8988T (cell line): ENCODE measurements around the gene CD300LF.

ENCODE experiments used
- DNase-seq: peaks from one replicate; pipeline ENCODE4 v3.0.0; 2011

CD300LF gene

DNA sequence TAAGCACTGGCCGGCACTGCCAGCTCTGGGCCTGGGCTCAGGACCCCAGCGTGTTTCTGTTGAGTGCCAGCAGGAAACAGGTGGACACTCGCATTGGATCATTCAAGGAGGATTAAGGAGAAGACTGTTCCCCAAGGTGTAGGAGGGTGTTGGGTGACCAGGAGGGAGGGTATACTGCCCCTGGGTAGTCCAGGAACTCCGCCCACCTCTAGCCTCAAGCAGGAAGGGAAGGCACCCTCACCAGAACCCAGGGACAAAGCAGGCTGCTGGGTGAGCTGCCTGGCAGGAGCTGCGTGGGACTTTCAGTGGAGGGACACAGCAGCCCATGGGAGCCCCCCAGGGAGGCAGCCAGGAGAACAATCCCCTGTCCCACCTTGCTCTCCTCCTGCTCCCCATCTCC, 16.6 kb upstream of the CD300LF start:
- no peak for DNase-seq

DNA sequence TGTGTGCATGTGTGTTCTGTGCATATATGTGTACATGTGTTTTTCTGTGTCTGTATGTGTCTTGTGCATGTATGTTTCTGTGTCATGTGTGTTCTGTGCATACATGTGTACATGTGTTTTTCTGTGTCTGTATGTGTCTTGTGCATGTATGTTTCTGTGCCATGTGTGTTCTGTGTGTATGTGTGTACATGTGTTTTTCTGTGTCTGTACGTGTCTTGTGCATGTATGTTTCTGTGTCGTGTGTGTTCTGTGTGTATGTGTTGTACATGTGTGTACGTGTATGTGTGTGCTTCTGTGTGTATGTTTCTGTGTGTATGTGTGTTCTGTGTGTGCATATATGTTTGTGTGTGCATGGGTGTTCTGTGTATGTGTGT, 16.0 kb upstream of the CD300LF start:
- DNase-seq, result no peak

DNA sequence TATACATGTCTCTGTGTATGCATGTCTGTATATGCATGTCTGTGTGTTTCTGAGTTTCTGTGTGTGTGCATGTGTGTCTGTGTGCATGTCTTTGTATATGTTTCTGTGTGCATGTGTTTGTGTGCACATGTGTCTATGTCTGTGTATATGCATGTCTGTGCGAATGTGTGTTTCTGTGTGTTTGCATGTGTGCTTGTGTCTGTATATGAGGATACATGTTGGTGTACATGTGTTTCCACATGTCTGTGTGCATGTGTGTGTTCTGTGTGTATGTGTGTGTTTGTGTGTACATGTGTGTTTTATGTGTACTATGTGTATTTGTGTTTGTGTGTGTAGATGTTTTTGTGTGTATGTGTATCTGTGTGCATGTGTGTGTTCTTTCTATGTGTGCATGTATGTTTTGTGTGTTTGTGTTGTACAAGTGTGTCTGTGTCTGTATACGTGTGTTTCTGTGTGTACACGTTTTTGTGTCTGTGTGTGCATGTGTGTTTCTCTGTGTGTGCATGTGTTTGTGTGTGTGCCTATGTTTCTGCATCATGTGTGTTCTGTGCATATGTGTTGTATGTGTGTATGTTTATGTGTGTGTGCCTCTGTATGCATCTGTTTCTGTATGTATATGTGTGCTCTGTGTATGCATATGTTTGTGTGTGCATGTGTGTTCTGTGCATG, 15.4 kb upstream of the CD300LF start:
- DNase-seq, result no peak

DNA sequence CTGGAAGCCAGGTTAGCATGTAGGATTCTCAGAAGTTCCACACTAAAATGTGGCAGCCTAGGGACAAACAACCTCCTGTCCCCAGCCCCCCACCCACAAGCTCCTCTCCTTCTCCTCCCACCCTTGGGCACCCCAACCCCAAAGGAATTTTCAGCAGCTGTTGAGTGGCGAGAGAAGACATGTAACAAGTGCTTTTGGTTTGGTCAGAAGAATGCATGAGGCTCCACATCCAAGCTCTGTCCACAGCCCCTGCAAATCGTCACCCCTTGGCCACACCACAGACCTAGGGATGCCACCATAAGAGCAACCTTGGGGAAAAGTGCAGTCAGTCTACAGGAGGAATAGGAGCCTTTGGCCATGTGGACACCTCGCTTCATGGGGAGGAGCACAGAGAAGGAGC, 12.4 kb upstream of the CD300LF start:
- no peak for DNase-seq

DNA sequence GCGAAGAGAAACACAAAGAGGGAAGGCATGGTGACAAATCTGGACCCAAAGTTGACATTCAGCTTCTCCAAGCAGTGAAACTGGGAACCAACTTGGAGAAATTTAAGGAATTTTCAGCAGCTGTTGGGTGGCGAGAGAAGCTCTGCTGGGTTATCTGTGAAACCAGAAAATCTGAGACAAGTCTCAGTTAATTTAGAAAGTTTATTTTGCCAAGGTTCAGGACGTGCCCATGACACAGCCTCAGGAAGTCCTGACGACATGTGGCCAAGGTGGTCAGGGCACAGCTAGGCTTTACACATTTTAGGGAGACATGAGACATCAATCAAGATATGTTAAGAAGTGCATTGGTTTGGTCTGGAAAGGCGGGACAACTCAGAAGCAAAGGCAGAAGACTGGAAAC, 11.2 kb upstream of the CD300LF start:
- DNase-seq, result no peak

DNA sequence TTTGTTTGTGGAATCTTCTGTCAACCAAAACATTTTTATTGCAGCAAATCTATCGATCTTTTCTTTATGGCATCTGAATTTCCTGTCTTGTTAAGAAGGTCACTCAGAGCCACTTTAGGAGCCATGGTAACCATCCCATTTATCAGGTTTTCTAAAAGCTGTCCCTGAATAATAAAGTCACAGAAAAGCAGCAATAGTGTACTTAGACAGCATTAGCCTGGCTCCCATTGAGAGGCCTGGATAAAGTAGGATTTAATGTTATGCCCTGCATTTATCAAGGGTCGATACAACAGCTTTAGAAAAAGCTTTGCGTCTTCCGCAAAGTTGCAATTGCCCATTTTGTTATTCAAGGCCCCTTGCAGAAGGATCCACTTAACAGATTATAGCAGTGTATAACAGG, 10.1 kb upstream of the CD300LF start:
- no peak for DNase-seq

DNA sequence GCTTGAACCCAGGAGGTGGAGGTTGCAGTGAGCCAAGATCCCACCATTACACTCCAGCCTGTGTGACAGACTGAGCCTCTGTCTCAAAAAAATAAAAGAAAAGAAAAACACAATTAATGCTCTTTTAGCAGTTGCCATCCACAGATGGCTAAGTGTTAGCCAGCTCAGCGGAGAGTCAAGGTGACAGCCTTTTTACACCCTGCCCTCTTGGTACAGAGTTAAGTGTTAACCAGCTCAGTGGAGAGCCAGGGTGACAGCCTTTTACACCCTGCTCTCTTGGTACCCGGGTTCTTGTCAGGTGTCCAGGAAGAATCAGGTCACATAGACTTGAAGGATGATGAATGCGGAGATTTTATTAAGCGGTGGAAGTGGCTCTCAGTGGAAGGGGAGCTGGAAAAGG, 7.8 kb upstream of the CD300LF start:
- DNase-seq, result no peak

DNA sequence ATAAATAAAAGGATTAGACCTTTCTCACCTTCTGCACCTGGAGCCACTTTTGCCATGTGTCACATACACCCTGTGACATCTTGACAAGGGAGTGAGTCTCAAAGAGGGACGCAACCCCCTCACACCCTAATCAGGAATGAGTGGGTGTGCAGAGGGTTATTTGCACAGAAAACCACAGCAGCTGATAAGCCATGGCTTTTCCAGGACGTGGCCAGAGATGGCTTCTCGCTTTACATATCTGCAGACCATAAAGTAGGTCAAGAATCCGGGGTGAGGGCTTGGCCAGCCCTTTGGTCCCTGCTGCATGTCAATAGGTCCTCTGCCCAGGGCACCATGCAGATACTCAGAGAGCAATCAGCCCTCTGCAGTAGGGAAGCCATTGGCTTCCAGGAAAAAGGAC, 2.4 kb upstream of the CD300LF start:
- no peak for DNase-seq

DNA sequence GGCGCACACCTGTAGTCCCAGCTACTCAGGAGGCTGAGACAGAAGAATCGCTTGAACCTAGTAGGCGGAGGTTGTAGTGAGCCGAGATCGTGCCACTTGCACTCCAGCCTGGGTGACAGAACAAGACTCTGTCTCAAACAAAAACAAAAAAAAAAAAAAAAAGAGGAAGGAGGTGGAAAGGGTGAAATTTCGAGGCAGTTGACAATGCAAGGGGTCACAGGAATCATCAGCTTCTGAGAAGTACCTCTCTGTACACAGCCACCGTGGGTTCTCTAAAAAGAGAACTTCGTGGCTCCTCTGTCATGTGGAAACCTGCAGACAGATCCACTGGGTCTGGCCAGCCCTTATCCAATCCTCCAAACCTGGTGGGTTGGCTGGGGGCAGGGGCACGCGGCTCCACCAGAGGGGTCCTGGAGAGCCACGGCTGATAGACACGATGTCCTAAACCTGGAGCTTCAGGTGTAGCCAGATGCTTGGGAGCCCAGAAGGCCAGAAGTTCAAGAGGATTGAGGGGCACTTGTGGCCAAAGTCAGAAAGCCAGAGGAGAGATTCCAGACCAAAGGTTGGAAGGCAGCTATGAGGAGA, 540 bp upstream of the CD300LF start:
- DNase-seq, result no peak

DNA sequence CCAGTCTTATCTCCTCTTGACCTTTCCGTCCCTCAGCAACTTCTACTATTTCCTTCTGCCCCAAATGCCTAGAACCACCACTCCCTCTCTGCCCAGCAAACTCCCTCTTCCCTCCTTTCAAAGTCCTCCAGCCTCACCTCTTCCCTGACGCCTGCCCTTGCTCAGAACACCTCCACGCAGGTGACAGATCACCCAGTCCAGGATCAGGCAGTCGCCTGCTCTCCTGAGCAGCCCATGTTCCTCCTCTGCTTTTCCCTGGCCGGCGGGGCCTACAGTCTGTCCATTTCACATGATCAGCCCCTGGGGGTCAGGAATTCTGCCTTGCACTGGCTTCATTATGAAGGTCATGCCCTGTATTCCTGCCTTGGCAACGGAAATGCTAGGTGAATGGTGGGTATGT, 422 bp downstream of the CD300LF start:
- DNase-seq, result no peak

DNA sequence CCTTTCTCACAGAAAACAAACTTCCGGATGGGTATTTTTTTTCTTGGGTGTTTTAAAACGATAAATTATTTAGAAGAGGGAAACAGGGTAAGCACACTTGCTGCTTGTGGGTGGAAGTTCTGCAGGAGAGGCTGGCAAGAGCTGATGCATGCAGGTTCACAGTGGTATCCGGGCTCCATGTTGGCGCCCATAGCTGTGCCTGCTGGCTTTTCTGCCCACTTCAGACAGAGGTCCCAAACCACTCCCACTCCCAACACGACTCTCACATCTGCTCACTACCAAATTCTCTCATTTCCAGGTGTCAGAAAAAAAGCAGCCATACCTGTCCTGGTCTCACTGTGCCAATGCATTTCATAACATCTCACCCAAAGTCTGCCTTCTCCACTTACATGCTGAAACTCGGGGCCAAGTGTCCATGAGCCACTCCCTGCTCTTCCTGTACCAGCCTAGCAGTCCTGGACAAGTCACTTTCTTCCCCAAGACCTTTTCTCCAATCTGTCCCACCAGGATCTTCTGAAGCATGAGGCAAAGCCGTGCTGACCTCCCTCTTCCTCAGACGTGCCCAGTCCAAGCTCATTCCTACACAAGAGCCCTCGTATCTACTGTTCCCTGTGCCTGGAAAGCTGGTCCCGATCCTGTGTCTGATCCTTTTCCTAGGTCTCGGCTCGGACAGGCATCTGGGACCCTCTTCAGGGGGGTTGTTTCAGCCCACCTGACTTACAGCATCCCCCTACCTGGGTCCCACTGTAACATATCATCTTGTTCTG, 1.5 kb downstream of the CD300LF start:
- no peak for DNase-seq

DNA sequence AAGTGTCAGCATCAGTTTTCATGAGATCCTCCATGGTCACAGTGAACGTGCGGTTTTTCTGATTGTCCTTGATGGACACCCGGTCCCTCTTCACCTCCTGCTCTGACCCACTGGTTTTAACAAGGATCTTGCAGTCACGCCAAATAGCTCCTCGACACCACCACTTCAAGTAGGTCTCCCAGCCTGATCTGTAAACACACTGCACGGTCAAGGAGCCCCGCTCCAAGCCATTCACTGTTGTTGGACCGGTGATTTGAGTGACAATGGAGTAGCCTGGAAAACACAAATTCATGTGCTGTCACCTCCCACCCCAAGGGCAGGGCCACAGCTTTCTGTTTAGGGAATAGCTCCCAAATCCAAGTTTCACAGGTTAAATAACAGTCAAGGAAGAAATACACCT, 8.2 kb downstream of the CD300LF start:
- DNase-seq, result no peak

DNA sequence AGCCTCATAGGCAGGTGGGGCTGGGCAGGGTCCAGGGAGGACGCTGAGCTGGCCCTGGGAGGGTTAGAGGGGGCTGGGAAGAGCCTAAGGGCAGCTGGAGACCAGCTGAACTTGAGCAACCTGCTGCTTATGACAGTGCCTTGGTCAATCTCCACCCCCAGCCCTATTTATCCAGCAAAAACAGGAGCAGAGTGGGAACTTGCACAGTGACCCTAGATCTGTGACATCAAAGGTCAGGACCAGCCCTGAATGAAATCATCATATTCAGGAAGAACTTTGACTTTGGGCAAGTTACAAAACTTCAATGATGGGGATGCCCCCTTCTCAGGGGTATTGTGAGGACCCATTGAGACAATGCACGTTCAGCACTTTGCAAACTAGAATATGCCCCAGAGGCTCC, 9.4 kb downstream of the CD300LF start:
- no peak for DNase-seq

DNA sequence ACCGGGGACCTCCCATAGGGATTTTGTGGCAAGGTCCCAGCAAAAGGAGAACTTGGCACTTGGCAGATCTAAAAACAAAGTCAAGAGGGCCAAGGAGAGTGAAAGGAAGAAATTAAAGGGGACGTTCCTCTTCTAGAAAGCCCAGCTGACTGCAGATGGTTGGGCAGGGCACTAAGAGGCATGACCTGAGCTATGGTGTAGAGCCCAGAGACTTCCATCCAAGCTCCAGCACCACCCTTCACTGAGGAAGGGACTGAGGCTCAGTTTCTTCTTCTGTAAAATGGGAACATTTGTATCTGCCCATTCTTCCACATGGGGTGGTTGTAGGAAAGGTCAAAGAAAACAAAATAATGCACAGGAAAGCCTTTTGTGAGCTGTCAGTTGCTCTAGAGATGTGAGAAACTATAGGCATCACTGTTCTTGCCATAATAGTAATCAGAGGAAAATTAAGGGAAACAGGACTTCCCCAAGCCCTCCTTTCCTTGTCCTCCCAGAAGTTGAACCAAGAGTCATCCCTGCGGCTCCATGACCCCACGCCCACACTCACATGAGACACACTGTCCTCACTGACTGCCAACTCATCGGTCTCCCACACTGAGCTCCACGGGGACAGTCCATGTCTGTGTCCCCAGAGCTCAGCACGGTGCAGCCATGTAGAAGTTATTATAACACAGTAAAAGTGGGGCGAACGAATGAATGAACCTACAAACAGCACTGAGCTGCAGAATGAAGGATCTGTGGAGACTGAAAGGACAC, 10.4 kb downstream of the CD300LF start:
- DNase-seq, result no peak

DNA sequence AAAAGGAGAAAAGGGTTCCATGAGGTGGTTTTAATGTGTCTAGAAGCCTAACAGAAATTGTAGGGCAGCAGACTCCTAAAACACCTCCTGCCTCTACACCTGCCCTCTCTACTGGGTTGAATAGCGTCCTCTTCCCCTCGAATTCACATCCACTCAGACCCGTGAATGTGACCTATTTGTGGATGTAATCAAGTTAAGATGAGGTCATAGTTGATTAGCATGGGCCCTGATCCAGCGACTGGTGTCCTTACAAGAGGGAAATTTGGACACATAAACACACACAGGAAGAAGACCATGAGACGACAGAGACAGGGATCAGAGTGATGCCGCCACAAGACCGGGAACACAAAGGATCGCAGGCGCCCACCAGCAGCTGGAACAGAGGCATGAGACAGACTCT, 13.5 kb downstream of the CD300LF start:
- no peak for DNase-seq

DNA sequence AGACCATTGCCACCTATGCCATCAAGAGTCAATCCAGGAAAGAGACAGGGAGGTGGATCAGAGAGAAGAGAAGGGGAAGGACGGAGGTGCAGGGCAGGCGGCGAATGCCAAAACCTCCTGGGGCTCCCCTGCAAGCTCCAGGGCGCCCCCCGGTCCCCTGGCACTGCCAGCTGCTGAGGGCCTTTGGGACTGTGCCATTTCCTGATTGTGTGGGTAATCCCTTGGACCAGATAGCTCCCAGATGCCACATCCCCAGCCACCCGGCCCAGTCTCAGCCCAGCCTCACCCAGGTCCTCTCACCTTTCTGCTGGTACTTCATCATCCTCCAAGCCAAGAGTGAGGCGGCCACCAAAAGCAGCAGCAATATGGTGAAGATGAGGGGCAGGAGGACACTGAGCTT, 14.7 kb downstream of the CD300LF start:
- no peak for DNase-seq

DNA sequence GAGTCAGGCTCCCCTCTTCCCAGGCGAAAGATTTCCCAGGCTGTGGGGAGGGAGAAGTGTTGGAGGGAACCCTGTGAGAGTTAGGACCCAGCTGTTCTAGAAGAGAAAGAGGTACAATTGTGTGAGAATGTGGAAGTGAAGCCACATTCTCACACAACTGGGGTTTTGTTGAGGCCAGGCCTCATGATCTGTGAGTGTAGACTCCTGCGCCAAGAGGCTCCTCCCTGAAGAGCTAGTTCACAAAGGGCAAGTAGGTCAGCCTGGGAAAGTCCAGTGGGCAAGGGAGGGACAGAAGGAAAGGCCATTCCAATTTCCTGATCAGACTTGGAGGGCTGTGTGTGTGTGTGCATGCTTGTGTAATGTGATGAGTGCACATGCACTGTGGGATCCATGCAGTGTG, 15.2 kb downstream of the CD300LF start:
- no peak for DNase-seq

DNA sequence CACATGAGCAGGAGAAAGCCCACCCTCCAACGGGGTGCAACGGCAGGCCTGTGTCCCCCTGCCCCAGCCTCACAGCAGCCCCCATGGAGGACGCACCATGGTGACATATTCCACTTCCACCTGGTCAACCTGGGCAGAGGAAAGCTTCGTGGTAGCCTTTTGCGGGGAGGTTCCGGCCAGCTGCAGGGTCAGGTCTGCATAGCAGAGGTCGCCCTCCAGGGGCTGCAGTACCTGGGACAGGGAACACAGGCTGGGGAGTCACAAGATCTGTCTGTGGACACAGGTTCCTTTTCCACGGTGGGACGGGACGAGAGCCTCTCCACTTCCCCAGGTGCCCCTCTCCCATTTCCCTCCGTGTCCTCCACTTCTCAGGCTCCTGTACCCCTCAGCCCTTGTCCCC, 17.1 kb downstream of the CD300LF start:
- no peak for DNase-seq

DNA sequence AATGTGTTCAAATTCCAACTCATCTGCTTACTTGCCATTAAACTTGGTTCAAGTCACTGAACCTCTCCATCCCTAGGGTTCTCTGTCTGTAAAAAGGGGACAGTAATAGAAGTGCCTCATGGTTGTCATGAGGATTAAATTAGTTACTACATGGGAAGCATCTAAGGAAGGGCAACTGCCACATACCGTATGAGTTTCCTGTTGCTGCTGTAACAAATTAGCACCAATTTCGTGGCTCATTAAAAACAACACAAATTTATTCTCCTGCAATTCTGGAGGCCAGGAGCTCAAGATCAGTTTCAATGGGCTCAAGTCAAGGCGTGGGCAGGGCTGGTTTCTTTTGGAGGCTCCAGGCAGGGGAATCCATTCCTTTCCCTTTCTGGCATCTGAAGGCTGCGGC, 18.6 kb downstream of the CD300LF start:
- DNase-seq, result no peak

DNA sequence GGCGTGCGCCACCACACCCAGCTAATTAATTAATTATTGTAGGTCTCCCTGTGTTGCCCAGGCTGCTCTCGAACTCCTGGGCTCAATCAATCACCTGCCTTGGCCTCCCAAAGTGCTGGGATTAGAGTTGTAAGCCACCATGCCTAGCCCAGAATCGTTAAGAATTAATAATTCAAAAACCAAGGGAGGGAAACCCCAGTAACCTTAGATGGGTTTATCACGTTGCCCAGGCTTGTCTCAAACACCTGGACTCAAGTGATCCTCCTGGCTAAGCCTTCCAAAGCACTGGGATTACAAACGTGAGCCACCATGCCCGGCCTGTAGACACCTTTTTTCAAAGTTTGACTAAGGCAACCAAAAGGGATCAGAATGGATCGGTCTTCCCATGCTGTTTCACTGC, 21.6 kb downstream of the CD300LF start:
- DNase-seq, result no peak

DNA sequence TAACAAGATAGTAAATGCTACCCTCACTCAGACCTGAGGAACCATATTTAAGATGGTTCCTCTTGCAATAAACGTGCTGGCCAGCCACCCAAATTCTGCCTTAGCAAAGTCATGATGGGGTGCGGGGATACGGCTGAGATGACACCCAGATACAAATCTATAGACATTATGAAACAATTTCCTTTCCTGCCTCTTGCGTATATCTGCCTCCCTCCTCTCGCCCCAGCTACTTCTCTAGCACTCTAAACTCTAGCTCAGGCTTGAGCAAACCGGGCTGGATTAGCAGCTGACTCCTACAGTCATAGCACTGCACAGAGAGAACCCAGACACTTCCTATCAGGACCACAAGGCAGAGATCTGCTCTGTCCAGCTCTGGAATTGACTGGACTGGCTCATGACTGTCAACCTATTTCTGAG, 22.3 kb downstream of the CD300LF start:
- no peak for DNase-seq

DNA sequence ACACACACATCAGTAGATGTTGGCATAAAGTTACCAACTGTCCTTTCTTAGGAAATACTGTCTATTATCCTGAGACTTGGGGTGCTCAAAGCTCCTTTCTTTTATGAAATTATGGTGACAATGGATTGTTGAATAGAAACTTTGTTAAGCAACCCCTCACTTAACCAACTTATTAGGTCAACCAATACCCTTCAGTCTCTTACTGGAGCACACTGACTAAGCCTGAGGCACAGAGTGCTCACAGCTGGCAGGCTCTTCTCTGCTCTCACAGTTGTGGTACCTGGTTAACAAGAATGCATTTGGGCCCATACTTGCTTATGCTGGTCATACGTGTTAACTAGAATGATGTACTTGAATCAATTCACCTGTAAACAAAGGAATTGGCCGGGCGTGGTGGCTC, 24.8 kb downstream of the CD300LF start:
- DNase-seq, result no peak

DNA sequence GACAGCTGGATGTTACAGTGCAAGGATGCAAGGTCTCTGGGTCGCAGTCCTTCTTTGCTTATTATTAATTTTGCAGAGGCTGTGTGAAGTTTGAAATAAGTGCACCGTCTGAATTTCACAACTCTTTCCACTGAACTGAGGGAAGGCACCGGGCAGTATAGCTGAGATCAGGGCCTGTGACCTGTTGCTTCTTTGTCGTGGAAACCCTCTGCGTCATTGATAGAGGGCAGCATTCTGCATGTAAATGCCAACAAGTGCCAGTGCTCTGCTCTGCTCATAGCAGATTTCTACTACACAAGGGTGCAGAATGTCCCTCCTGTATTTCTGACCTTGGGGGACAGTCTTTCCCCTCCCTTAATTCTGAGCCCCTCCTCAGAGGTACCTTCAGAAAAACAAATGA, 26.0 kb downstream of the CD300LF start:
- no peak for DNase-seq
